GM18861 (cell line): ENCODE measurements around the gene COX6A1.
"Not testable (repeated sequence)": the region's sequence is repeated elsewhere in the genome, so short reads cannot be mapped to it uniquely, and the experiment has no call there.

ENCODE experiments used
- ATAC-seq: cut with Tn5 transposase; IDR thresholded peaks from one replicate; pipeline ENCODE4 v1.9.1; 2021; ENCODE audit not compliant: unreplicated experiment

COX6A1 gene

DNA sequence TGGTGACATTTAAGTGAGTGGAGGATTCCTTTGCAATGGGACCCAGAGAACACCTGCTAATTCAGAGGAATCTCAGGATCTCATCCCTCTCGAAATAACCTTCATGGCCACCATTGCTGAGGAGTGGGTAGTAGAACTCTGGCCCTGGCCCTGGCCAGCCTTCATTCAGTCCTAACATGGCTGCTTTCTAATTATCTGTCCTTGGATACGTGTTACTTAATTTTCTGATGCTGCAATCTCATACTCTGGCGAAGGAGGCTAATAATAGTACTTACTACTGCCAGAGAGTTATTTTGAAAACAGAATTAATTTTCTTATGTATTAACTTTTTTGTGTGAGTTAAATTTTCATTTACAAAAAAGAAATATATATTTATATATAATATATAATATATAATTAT, 12.1 kb upstream of the COX6A1 start:
- ATAC-seq: no peak

DNA sequence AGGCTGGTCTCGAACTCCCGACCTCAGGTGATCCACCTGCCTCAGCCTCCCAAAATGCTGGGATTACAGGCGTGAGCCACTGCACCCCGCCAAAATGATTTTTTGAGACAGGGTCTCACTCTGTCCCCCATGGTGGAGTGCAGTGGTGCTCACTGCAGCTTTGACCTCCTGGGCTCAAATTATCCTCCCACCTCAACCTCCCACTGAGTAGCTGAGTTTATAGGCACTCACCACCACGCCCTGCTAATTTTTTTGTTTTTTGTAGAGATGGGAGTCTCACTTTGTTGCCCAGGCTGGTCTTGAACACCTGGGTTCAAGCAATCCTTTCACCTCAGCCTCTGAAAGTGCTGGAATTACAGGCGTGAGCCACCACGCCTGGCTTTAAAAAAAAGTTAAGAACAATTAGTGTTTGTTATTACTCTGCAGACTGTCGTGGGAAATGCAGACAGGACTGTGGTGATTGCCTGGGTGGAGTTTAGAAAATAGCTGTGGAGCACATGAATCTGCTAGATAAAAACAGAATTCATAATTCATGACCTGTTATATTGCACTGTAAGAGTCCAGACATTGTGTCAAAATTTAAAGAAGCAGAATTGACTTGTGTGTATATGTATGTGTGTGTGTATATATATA, 9.2 kb upstream of the COX6A1 start:
- no peak for ATAC-seq

- no peak for ATAC-seq
Measured at GRCh38 chr12:120429368-120429767, 8.5 kb upstream of the COX6A1 start.

GRCh38 chr12:120432772-120433525, 5.0 kb upstream of the COX6A1 start:
- ATAC-seq: no peak

GRCh38 chr12:120438495-120439198, 734 bp downstream of the COX6A1 start:
- peak; percentile 6 for ATAC-seq

DNA sequence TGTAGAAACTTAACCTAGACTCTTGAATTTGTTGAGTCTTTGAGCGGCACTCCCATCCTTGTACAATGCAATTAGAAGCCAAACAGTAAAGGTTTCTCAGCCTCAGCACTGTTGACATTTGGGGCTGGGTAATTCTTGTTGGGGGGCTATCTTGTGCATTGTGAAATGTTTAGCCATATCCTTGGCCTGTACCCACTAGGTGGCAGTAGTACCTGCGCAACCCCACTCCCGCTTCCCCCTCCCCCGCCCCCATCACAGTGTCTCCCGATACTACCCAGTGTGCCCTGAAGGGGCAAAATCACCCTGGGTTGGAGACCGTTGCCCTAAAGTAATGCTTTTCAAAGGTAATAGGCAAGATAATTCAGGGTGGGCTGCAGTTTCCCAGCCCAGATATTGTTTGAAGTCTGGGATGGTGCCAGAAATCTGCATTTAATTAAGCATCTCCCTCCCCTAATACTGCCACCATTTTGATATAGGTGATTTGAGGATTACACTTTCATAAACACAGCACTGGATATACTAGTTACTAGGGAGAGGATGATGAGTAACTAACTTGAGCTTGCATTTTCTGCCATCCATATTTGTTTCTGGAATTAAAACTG, 1.8 kb downstream of the COX6A1 start:
- ATAC-seq: no peak

- no peak for ATAC-seq
Measured at GRCh38 chr12:120444676-120445075, 6.8 kb downstream of the COX6A1 start.

GRCh38 chr12:120445911-120446843, 8.3 kb downstream of the COX6A1 start, which contains the start of the genes GATC and TRIAP1:
GATC (plus strand) TSS chr12:120446444; CDS start chr12:120446481, 37 bp downstream.
TRIAP1 (minus strand) TSS chr12:120446384; CDS start chr12:120446372, 12 bp downstream.
- ATAC-seq: peak; percentile 77

DNA sequence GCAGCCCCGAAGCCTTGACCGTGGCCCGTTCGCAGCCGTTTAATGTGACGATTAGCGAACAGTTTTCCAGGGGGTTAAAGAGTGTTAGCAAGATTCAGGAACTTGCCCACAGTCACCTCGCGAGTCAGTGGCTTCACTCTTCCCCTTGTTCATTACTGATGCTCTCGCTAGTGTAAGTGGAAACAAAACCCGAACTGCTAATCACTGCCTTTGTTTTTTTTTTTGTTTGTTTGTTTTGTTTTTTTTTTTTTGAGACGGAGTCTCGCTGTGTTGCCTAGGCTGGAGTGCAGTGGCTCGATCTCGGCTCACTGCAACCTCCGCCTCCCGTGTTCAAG, 8.9 kb downstream of the COX6A1 start:
- ATAC-seq: not testable (repeated sequence)

- no peak for ATAC-seq
Measured at GRCh38 chr12:120447992-120448391, 10.1 kb downstream of the COX6A1 start.

- not testable (repeated sequence) for ATAC-seq
Measured at GRCh38 chr12:120452524-120452923, 14.6 kb downstream of the COX6A1 start.

GRCh38 chr12:120453060-120453750, 15.3 kb downstream of the COX6A1 start:
- ATAC-seq: no peak

GRCh38 chr12:120453977-120454376, 16.1 kb downstream of the COX6A1 start:
- no peak for ATAC-seq

GRCh38 chr12:120455302-120455701, 17.4 kb downstream of the COX6A1 start:
- no peak for ATAC-seq

DNA sequence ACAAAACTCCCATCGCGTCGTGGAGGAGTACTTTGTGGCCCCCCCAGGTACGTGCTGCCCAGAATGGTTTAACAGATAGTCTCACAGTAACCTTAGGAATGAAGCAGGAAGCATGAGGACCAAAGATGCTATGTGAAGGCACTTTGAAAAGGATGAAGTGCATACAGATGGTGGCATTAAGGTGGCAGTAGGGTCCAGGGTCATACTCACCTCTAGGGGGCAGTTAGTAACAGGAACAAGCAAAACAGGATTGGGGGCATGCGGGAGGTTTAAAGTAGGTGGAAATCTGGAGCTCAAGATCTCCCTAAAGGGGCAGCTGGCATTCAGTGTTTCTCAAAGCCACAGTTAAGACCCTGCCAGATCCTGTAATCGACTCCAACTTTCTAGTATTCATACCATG, 19.2 kb downstream of the COX6A1 start:
- ATAC-seq: no peak

GRCh38 chr12:120460157-120460556, 22.2 kb downstream of the COX6A1 start:
- ATAC-seq: no peak

DNA sequence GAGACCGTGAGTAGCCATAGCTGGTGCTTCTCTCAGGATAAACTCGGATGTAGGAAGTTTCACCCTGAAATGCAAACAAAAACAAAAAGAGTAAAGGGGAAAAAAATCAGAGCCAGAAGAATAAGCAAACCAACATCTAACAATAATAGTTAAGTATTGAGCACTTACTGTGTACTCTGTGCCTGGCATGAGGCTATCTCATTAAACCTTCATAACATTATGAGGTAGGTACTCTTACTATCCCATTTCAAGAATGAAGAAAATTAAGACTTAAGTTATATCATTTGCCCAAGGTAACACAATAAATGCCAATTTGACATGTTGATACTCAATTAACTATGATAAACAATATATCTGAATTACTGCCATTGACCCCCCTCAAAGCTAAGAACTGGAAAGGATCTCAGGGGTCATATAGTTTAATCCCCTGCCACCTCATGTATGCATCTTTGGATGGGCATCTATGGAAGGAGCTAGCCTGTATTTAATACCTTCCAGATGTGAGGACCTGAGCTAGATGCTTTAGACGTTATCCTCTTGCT, 24.3 kb downstream of the COX6A1 start:
- ATAC-seq: no peak

DNA sequence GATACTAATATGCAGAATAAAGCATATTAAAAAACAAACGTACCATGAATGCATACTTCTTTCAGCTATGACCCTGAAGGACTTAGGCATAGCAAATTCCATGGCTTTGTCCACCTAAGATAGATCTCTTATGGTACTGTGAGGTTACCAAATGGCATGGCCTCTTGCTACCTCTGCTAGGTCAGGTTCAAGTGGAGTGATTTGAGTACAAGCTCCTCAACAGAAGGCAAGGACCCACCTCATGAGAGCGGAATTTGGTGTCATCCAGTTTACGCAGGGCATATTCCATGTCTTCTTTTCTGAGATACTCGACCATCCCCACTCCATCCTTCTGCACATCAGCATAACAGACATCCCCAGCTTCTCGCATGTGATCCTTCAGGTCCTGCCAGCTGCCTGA, 25.8 kb downstream of the COX6A1 start:
- no peak for ATAC-seq

- ATAC-seq: no peak
Measured at GRCh38 chr12:120465756-120466155, 27.8 kb downstream of the COX6A1 start.
